Right lobe of liver (tissue), 4 donors: Measurements from ENCODE around the gene UGT1A10.

Source experiments
- CTCF ChIP-seq, 4 donors: fragments of 200-600 bp in 3 of 4; fragments of 450-650 bp in 1 of 4; IDR thresholded peaks; one replicate each; pipeline versions ENCODE4 v1.5.1 to v1.8.0; 2016 to 2022; ENCODE audit warnings: antibody characterized with exemption in 4 of 4, mild to moderate bottlenecking in 2 of 4
- POLR2A ChIP-seq: fragments of 450-650 bp; IDR thresholded peaks from one replicate; pipeline ENCODE4 v1.6.1; 2017; ENCODE audit warnings: antibody characterized with exemption, mild to moderate bottlenecking
- donor health status: DM: no; HTN: no; CAD: no.
- donor health status: DM: no; HTN: no; CAD: no.
- donor health status: DM: no; HTN: yes; CAD: no.

- no peak for TF ChIP-seq CTCF (IDR thresholded peaks at IDR 0.05)
- TF ChIP-seq POLR2A = no peak
Measured at GRCh38 chr2:233798335-233799086, 162.3 kb downstream of the UGT1A10 start.
